Measurements from ENCODE around the gene CDNF.
A peak's percentile ranks its signal among the peaks of the same experiment; 100 is the strongest.
"Not testable (repeated sequence)": the region's sequence is repeated elsewhere in the genome, so short reads cannot be mapped to it uniquely, and the experiment has no call there.

The CDNF gene

DNA sequence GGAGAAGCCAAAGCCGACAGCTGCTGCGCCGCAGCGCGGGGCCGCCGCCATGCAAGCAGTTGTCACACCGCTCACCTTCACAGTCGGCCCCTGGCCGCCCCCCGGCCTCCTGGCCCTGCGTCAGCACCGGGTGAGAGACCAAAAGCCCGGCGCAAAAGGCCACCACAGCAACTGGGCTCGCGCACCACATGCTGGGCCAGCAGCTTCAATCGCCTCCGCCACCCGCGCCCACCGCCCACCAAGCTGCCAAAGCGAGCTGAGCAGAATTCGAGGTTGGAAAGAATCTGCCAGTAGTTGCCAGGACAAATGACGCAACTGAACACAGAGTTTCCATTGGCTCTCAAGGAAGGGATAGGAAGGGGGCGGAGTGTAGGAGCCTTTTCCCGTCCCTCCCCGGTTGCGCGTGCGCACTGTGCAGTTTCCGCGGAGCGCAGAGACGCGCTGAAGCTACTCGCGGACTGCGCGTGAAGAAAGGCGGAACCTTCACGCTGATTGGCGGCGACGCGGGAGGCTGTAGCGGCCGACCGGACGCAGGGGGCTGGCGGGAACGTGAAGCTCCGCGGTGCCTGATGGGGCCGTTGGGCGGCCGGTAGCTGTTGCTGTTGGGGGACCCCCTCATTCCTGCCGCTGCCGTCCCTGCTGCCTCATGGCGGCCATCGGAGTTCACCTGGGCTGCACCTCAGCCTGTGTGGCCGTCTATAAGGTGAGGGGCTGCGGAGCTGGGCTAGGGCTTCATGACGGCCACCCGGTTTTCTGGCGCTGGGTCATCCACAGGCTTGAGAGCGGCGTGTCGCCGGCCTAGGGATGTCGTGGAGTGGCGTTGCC lies at the start of gene CDNF, which contains the start of the genes HSPA14 and MSANTD7:
Gene CDNF (minus strand): TSS at position 281 of the 825 bp plus-strand sequence. CDS start 91 bp downstream, at position 190.
Gene HSPA14 (plus strand): TSS at position 550 of the 825 bp plus-strand sequence. CDS start 97 bp downstream, at position 647.
Gene MSANTD7 (plus strand): TSS at position 550 of the 825 bp plus-strand sequence. CDS start 3,979 bp downstream, outside the sequence.
- DNase-seq, result peak; percentile 97

DNA sequence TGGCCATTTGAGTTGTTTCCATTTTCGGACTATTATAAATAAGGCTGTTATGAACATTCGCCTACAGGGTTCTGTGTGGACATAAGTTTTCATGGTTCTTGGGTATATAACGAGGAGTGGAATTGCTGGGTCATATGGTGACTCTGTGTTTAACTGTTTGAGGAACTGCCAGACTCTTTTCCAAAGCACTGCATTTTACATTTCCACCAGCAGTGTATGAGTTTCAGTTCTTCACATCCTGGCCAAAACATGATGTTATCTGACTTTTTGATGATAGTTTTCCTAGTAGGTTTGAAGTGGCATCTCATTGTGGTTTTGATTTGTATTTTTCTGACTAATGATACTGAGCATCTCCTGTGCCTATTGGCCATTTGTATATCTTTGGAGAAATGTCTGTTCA lies 46.2 kb upstream of the CDNF start:
- DNase-seq, result no peak

DNA sequence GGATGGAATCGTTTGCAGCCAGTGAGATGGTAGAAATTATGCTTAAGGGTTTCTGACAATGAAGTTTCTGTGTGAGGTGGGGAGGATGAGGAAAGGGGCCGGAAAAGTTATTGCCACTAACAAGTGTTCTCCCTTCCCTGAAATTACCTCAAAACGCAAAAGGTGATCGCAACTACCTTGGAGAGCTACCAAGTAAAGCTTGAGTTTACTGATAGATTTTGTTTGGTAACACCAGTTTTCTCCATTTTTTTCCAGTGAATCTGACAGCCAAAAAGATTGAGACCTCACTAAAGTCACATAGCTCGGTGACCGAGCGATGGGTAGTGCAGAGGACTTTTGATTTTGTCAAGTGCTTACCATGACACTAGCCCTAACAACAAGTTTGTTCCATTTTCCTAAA lies 42.4 kb upstream of the CDNF start:
- no peak for DNase-seq

DNA sequence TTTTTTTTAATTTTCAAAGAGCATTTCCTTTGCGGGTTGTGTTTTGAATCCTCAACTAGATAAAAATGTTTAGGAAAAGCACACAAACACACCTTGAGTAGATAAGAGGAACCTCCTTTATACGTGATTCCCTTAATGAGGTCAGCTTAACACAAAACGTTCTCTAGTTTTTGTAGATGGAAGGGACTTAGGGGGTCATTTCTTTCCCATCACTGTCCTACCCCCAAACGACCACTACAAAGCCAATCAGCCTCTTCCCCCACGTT lies 42.0 kb upstream of the CDNF start:
- DNase-seq, result no peak

DNA sequence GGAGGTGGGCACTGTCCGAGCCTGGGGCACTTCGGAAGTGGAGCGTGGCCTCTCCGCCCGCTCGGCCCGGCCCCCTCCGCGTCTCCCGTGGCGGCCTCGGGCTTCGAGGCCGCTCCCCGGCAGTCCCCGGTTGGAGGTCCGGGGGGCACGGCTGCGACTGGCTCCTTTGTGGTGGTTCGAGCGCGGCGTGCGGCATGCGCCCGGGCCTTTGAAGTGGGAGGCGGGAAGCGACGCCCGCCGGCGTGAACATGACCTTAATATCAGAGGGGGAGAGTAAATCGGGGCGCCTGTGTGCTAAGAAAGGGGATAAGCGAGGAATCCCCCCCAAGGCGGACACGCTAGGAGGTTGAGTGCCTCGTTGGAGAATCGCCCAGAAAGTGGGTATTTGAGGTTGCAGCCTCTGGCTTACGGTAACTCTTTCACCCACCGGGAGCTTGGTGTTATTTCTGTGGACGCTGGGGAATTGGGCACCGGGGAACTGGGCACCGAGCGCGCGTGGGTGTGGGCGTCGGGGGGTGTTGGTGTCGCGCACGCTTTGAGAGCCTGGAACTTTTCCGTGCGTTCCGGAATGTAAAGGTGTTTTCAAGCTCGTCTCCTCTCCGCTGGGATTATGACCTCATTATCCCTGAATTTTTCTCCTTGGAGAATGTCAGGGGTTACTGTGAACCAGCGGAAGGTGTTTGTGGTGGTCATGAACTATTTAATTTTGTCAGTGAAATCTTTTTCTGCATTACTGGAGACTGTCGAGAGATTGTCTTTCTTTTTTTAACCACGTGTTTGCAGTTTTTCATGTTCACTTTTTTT lies 41.5 kb upstream of the CDNF start:
- DNase-seq, result peak; percentile 24

DNA sequence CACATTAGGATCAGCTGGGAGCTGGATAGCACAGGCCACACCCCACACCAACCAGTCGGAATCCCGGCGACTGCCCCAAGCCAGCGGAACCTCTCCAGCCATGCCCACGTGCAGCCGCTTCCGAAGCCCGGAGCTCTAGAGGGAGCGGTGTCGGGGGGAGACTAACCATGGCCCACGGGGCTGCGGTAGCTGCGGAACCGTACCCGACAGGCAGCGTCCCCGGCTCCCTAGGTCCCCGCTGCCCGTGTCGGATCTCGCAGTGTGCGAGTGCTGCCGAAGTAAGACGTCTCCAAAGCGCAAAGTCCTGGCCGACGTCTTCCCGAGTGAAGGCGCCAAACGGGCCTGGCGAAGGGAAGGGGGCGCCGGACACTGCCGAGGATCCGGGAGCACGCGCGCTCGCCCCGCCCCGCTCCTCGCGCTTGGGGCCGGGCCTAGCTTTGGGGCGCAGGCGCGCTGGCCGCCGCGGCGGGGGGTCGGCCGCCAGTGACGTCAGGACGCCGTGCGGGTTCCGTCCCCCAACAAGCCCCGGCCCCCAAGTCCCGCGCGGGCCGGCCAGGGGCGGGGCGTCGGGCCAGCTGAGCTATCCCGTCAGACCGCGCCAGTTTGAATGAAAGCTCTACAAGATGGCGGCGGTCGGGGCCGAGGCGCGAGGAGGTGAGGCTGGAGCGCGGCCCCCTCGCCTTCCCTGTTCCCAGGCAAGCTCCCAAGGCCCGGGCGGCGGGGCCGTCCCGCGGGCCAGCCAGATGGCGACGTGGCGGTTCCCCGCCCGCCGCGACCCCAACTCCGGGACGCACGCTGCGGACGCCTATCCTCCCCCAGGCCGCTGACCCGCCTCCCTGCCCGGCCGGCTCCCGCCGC lies 40.7 kb upstream of the CDNF start, which contains the start of gene SUV39H2:
Gene SUV39H2 (plus strand): TSS at position 601 of the 858 bp plus-strand sequence. CDS start 23 bp downstream, at position 624.
- DNase-seq, result peak; percentile 85

DNA sequence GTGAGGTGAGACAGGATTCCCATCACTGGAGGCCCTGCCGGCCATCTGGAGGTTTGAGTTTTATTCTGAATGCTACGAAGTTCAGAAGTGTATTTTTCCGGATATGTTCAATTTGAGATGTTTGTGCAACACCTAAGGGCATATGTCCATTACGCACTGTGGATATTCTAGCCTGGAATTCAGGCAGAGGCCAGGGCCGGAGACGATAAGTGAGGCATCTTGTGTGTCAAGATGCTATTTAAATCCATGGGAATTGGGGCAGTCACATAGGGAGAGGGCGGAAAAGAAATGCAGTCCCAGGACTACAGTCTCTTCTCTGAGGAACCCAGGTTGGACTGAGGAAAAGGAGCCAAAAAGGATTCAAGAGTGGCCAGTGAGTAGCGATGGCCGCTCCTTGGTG lies 38.9 kb upstream of the CDNF start:
- no peak for DNase-seq

DNA sequence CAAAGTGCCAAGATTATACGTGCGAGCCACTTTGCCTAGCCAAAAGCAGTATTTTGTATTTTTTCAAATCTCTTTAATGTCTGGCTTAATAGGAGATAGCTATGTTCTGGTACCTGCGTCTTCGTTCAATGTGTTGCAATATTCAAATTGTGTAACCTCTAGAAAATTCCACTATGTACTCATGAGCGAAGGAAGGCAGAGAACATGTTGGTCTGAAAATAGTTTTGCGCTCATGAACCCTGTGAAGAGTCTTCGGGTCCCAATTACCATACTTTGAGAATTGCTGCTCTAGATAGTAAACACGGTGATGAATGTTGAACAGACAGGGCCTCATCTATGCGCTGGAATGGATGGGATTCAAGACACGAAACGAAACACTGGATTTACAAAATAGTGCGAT lies 38.1 kb upstream of the CDNF start:
- DNase-seq, result no peak

DNA sequence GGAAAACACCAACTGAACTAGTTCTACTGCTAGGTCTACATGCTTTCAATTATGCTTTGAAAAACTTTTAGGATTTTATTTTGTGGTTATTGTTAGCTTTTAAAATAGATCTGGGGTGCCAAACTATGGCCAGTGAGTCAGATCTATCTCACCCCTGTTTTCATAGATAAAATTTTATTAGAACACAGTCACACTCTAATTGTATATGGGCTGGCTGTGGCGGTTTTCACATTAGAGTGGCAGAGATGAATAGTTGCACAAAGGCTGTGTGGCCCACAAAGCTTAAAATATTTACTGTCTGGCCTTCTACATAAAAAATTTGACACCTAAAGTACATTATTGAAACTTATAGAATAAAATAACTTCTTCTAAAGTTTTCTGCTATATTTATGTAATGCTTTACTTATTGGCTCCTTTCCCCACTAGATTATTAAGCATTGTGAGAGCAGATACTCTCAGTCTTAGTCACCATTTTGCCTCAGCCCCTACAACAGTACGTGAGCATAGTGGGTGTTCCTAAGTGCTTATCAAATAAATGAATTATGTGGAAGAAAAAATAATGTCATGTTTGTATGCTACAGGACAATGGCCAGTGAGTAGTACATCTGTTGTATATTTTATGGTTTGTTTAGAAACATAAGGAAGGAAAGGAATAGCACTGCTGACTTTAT lies 35.4 kb upstream of the CDNF start:
- DNase-seq, result no peak

DNA sequence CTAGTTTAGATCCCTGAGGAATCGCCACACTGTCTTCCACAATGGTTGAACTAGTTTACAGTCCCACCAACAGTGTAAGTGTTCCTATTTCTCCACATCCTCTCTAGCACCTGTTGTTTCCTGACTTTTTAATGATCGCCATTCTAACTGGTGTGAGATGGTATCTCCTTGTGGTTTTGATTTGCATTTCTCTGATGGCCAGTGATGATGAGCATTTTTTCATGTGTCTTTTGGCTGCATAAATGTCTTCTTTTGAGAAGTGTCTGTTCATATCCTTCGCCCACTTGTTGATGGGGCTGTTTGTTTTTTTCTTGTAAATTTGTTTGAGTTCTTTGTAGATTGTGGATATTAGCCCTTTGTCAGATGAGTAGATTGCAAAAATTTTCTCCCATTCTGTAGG lies 27.0 kb upstream of the CDNF start:
- not testable (repeated sequence) for DNase-seq

DNA sequence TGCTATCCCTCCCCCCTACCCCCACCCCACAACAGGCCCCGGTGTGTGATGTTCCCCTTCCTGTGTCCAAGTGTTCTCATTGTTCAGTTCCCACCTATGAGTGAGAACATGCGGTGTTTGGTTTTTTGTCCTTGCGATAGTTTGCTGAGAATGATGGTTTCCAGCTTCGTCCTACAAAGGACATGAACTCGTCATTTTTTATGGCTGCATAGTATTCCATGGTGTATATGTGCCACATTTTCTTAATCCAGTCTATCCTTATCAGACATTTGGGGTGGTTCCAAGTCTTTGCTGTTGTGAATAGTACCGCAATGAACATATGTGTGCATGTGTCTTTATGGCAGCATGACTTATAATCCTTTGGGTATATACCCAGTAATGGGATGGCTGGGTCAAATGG lies 26.6 kb upstream of the CDNF start:
- not testable (repeated sequence) for DNase-seq

DNA sequence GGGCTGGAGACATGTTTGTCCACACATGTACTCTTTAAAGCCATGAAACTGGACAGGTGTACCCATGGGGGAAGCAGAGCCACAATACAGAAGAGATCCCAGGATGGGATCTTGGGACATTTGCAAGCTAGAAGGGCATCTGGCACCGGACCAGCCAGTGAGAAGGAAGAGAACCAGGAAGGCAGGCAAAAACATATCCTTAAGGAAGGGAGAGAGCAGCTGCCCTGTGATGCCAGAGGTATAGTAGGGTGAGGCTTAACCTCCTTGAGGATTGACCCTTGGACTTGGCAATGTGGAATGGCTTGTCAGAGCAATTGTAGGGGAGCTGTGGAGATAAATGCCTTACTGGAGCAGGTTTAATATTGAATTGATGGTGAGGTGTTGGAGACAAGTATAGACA lies 23.0 kb upstream of the CDNF start:
- no peak for DNase-seq

DNA sequence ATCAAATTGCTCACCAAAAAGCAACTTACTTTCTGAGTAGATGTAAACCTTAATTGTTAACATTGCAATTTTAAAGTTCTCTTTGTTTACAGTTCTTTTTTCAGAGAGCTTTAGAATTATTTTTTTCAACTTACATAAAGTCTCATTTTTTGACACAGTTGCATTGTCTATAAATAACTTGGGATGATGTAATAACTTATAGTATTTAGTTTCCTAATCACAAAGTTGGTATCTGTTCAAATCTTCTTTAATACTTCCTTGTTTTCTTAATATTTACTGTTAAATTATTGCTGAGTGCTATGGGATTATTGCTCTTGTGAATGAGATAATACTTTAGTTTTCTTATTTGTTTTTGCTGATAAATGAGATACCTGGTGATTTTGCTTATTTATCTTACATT lies 21.9 kb upstream of the CDNF start:
- no peak for DNase-seq

DNA sequence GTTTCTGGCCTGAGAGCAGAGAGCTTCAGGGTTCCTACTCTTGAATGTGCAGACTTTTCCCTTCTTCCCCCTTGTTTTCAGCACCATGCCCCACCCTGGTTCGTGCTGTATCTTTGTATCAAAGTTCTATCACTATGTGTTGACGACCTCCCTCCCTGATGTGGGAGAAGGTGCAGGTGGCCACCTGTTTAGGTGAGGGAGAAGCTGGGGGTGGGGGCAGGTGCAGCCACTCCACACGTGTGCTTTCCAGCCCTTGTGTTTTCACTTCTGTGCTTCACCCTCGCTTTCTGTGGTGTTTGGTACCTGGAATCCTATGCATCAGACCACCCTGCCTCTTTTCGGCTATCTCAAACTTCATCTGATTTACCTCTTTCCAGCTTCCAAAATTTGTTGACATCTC lies 21.2 kb upstream of the CDNF start:
- DNase-seq, result no peak

DNA sequence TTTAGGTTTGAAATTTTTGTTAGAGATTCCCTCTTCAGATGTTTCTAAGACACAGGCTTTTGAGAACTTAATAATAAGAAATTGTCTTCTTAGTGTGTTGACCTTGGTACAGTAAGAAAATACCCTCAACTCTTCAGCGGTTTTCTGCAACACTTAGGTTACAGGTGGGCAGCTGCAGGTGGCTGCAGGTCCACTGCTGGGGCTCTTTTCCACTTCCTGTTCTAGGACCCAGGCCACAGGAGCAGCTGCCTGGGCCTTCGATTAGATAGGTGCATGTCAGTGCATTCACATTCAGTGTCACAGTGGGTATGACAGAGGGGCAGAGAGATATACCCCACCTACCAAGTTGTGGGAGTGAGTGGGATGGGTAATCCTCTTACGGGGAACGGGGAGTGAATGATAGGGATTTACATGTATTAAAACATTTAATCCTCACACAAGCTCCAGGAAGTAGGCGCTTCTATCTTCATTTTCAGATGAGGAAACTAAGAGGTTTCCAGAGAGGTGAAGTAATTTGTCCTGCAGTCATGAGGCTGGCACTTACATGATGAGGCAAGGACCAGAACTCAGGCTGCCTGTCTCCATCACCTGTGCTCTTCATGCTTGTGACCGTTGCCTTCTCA lies 20.6 kb upstream of the CDNF start:
- no peak for DNase-seq

DNA sequence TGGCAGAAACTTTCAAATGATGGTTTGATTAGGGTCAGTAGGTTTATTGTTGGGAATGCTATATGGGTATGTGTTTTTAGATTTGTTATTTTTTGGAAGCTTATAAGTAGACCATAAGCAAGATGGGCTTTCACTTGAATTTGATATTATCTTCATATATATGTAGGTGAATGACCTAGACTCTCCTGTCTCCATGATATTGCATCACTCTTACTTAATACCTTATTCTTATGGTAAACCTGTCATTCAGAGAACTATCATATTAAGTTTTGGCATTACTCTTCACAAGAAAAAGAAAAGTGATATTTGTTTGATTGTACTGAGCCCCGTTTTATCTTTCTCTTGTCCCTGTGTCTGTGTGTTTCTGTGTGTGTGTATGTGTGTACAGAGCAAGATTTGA lies 17.6 kb upstream of the CDNF start:
- DNase-seq, result no peak

DNA sequence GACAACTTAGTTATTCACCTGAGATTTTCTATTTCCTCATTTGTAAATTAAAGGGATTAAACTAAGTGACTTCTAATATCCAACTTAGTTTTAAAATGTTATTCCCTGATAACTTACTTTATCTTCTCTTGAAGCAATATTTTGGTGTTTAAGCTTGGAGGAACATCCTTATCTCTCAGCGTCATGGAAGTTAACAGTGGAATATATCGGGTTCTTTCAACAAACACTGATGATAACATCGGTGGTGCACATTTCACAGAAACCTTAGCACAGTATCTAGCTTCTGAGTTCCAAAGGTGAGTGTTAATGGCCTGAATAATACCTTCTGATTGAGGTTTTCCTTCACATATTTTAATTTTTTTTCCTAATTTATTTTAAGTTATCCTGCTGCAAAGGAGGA lies 14.4 kb upstream of the CDNF start:
- DNase-seq, result no peak

DNA sequence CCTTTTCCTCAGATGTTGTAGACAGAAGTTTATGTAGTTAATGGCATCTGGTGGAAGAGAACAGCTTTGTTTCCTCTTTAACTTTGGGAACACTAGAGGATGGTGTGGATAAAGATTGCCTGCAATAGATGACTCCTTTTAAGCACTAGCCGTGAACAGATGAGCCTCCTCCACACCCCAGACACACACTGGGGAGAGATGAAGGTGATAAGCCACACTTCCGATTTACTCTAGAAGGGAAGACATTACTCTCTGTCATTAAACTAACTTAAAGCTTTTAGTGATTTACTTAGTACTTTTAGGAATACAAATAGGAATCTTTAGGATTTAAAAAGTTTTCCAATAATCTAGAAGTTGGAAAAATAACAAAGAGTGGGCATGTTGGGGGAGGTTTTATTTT lies 7.1 kb upstream of the CDNF start:
- no peak for DNase-seq

DNA sequence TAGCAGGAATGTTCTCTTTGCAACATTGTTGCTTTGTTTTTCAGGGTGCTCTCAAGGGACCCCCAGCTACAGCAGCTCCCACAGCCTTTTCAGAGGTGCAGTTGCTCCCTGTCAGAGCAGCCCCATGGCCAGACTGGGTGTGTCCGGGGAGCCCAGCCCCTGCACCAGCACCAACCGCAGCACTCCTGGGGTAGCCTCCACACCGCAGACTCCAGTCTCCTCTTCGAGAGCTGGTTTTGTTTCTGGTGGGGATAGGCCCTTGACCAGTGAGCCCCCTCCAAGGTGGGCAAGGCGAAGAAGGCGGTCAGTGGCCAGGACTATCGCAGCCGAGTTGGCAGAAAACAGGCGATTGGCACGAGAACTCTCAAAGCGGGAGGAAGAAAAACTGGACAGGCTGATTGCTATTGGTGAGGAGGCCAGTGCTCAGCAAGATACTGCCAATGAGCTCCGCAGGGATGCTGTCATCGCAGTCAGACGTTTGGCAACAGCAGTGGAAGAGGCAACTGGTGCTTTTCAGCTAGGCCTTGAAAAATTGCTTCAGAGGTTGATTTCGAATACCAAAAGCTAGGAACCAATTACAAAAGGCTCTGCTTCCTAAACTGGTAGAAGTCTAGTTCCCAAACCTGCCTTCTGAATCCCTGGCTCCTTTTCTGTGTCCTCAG lies 5.6 kb upstream of the CDNF start:
- no peak for DNase-seq

DNA sequence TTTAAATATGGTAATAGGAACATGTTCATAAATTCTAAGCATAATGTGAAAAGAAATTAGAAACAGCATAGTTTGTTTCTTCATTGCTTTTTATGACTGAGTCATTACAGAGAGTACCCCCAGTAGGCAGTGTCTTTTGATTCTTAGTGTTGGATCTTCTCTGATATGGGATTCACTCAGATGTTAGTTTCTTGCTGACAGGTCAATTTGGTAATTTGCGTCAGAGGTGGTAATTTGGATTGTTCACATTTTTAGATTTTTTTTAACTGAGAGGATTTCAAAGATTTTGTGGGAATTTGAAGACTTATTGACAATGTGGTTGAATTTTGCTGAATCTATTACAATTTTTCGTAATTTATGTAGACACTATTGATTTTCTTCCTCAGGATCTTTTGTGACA lies 2.3 kb upstream of the CDNF start:
- no peak for DNase-seq

DNA sequence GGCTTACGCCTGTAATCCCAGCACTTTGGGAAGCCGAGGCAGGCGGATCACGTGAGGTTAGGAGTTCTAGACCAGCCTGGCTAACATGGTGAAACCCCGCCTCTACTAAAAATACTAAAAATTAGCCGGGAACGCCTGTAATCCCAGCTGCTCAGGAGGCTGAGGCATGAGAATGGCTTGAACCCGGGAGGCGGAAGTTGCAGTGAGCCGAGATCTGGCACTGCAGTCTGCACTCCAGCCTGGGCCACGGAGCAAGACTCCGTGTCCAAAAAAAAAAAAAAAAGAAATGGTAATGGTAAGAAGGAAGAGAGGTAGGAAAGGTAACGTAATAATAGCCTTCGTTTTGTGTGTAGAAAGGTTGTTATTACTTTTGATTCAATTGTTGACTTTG lies 1.5 kb upstream of the CDNF start:
- DNase-seq, result no peak

Data from NCI-H1092 treated with DMSO at 0.1 percent for 48 hours (cell line).